Ishikawa (cell line): ENCODE measurements around the gene TOX2.

Experiments used
- CEBPB ChIP-seq: IDR thresholded peaks from 2 replicates; pipeline ENCODE4 v1.6.1; 2012
- CREB1 ChIP-seq: IDR thresholded peaks from 2 replicates; pipeline ENCODE4 v1.6.1; 2012; ENCODE audit warnings: low read depth
- EGR1 ChIP-seq: IDR thresholded peaks from 2 replicates; pipeline ENCODE4 v1.6.1; 2012
- EP300 ChIP-seq: IDR thresholded peaks from 2 replicates; pipeline ENCODE4 v1.6.1; 2012; ENCODE audit warnings: borderline replicate concordance
- FOXM1 ChIP-seq: IDR thresholded peaks from 2 replicates; pipeline ENCODE4 v1.6.1; 2012; ENCODE audit warnings: low read depth, borderline replicate concordance
- NFIC ChIP-seq: IDR thresholded peaks from 2 replicates; pipeline ENCODE4 v1.6.1; 2012
- RAD21 ChIP-seq: IDR thresholded peaks from 2 replicates; pipeline ENCODE4 v1.6.1; 2012; ENCODE audit warnings: low read depth
- REST ChIP-seq: IDR thresholded peaks from 2 replicates; pipeline ENCODE4 v1.6.1; 2012; ENCODE audit warnings: low read depth, mild to moderate bottlenecking
- TAF1 ChIP-seq: IDR thresholded peaks from 2 replicates; pipeline ENCODE4 v1.6.1; 2012; ENCODE audit warnings: low read depth, mild to moderate bottlenecking
- TCF12 ChIP-seq: IDR thresholded peaks from 2 replicates; pipeline ENCODE4 v1.6.1; 2012; ENCODE audit warnings: low read depth
- TEAD4 ChIP-seq: IDR thresholded peaks from 2 replicates; pipeline ENCODE4 v1.6.1; 2012
- YY1 ChIP-seq: IDR thresholded peaks from 2 replicates; pipeline ENCODE4 v1.6.1; 2012; ENCODE audit warnings: low read depth
- ZBTB7A ChIP-seq: IDR thresholded peaks from 2 replicates; pipeline ENCODE4 v1.6.1; 2012; ENCODE audit warnings: low read depth
- TF ChIP-seq, protein P1 (sequence below): IDR thresholded peaks from 2 replicates; pipeline ENCODE4 v1.6.1; 2012
- TF ChIP-seq, protein P2 (sequence below): IDR thresholded peaks from 2 replicates; pipeline ENCODE4 v1.6.1; 2012

TOX2 gene

GRCh38 chr20:44001667-44002596 is 87.3 kb downstream of the TOX2 start:
- TF ChIP-seq NFIC (no peak), TAF1 (no peak), CREB1 (no peak), ZBTB7A (no peak)
- TF ChIP-seq, protein P1, sequence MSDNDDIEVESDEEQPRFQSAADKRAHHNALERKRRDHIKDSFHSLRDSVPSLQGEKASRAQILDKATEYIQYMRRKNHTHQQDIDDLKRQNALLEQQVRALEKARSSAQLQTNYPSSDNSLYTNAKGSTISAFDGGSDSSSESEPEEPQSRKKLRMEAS: no peak

DNA sequence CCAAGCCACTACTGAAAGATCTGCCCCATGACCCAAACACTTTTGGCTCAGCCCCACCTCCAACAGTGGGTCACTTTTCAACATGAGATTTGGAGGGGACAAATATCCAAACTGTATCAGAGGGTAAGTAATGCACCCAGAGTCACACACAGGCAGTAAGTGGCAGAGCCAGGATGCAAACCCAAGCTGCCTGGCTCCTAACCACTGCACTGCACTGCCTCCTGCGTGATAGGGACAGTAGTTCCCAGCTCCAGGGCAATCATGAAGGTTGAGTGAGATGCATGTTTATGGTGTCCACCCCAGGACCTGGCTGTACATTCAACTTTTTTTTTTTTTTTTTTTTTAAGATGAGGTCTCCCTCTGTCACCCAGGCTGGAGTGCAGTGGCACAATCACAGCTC is 88.2 kb downstream of the TOX2 start:
- TF ChIP-seq CREB1: no peak
- no peak for TF ChIP-seq NFIC
- TF ChIP-seq, protein P2, sequence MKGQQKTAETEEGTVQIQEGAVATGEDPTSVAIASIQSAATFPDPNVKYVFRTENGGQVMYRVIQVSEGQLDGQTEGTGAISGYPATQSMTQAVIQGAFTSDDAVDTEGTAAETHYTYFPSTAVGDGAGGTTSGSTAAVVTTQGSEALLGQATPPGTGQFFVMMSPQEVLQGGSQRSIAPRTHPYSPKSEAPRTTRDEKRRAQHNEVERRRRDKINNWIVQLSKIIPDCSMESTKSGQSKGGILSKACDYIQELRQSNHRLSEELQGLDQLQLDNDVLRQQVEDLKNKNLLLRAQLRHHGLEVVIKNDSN: no peak
- TF ChIP-seq TCF12: no peak
- no peak for TF ChIP-seq REST

DNA sequence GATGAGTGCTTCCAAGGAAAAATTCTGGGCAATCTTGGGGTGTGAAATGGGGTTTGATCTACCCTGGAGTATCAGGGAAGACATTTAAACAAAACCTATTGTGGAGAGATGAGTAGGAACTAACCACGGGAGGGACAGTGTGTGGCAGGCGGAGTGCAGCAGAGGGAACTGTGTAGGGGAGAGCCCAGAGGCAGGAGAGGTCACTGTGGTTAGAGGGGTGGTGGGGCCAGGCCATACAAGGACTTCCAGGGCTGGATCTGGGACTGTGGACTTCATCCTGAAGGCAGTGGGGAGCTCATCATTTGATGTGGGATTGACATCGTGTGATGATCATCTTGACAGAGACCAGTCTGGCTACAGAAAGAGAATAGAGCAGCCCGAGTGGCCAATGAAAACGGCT is 89.0 kb downstream of the TOX2 start:
- TF ChIP-seq REST (no peak), TCF12 (no peak), CEBPB (no peak), CREB1 (no peak), TEAD4 (no peak), ZBTB7A (no peak), FOXM1 (no peak), RAD21 (no peak), NFIC (no peak), TAF1 (no peak), YY1 (no peak)
- TF ChIP-seq, protein P2: no peak
- TF ChIP-seq, protein P1: no peak

- TF ChIP-seq EGR1: no peak
- TF ChIP-seq TAF1: no peak
- no peak for TF ChIP-seq CEBPB
- TF ChIP-seq, protein P2: no peak
- TF ChIP-seq, protein P1: no peak
- TF ChIP-seq RAD21: no peak
These were observed 89.8 kb downstream of the TOX2 start for GRCh38 chr20:44004306-44004915.

- TF ChIP-seq, protein P2: no peak
These were observed 91.0 kb downstream of the TOX2 start for GRCh38 chr20:44005661-44006060.

DNA sequence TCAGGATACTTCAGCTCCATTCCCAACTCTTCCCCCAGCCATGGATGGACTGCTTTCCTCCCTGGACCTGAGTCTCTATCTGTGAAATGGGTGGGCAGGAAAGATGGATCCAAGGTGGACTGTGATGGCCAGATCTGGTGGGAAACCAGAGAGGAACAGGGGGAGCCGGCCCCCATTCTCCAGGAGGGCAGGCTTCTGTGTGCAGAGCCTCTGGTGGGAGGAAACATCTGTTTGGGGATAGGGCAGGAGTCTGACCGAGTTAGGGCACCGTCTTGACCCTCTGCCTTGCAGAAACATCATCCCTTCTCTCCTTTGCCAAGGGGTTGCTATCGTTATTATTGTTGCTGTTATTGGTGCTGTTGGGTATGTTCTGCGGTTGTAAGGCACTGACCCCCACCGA is 91.5 kb downstream of the TOX2 start:
- TF ChIP-seq EP300: no peak
- no peak for TF ChIP-seq RAD21
- TF ChIP-seq, protein P2: no peak
- no peak for TF ChIP-seq YY1
- TF ChIP-seq CEBPB: no peak
- TF ChIP-seq TAF1: no peak
